ENCODE measurements around the gene CDH23.

GRCh38 chr10:71737834-71738197 lies 341.1 kb downstream of the CDH23 start:
- TF ChIP-seq CTCF (IDR thresholded peaks at IDR 0.05) (no peak), POLR2A (IDR thresholded peaks at IDR 0.05) (no peak)

All from suprapubic skin (tissue), 3 donors.